ENCODE measurements around the gene PLK1.

The PLK1 gene

DNA sequence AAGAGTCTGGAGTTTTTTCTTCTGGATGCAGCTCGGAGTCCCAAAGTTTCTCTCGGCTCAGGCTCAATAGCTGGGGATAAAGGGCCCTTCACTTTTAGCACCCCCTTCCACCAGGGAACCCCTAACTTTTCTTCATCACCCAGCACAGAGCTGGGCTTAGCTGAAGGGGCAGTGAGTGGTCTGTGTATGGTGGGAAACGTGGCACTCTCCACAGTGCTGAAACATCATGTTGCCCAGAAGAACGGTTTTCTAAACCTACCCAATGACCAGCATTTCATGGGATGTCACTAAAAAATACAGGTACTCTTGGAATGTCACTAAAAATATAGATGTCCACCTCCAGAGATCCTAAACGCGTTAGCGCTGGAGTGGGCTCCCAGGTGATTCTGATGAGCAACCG lies 22.4 kb downstream of the PLK1 start (continued):
- TF ChIP-seq, protein P1, sequence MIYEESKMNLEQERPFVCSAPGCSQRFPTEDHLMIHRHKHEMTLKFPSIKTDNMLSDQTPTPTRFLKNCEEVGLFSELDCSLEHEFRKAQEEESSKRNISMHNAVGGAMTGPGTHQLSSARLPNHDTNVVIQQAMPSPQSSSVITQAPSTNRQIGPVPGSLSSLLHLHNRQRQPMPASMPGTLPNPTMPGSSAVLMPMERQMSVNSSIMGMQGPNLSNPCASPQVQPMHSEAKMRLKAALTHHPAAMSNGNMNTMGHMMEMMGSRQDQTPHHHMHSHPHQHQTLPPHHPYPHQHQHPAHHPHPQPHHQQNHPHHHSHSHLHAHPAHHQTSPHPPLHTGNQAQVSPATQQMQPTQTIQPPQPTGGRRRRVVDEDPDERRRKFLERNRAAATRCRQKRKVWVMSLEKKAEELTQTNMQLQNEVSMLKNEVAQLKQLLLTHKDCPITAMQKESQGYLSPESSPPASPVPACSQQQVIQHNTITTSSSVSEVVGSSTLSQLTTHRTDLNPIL (CRISPR knock-in tag; IDR thresholded peaks at IDR 0.05; ENCODE audit: low read depth) = no peak
- no peak for TF ChIP-seq BACH2 (CRISPR knock-in tag; IDR thresholded peaks at IDR 0.05; ENCODE audit: borderline replicate concordance)
- TF ChIP-seq, protein P2, sequence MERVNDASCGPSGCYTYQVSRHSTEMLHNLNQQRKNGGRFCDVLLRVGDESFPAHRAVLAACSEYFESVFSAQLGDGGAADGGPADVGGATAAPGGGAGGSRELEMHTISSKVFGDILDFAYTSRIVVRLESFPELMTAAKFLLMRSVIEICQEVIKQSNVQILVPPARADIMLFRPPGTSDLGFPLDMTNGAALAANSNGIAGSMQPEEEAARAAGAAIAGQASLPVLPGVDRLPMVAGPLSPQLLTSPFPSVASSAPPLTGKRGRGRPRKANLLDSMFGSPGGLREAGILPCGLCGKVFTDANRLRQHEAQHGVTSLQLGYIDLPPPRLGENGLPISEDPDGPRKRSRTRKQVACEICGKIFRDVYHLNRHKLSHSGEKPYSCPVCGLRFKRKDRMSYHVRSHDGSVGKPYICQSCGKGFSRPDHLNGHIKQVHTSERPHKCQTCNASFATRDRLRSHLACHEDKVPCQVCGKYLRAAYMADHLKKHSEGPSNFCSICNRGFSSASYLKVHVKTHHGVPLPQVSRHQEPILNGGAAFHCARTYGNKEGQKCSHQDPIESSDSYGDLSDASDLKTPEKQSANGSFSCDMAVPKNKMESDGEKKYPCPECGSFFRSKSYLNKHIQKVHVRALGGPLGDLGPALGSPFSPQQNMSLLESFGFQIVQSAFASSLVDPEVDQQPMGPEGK (CRISPR knock-in tag; IDR thresholded peaks at IDR 0.05; ENCODE audit: borderline replicate concordance) = no peak
- TF ChIP-seq ZC3H10 (CRISPR knock-in tag; IDR thresholded peaks at IDR 0.05) = no peak
- no peak for TF ChIP-seq CSDC2 (CRISPR knock-in tag; IDR thresholded peaks at IDR 0.05)

DNA sequence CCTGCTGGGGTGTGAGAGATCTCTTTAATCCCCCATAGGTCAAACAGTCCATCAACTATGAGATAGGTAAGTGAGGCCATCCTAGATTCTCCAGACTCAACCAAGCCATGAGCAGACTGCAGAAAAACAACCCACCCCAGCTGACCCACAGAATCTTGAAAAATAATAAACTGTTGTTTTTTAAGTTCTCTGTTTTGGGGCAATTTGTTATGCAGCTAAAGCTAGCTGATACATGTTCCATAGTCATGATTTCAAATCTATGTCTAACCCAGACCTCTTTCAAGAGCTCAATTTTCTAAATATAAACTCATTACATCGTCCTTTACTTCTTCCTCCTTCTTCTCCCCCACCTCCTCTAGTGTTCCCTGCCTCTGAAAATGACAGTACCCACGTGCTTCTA lies 24.3 kb downstream of the PLK1 start:
- TF ChIP-seq ZFP30 (CRISPR knock-in tag; IDR thresholded peaks at IDR 0.05) = no peak
- TF ChIP-seq OSR1 (CRISPR knock-in tag; IDR thresholded peaks at IDR 0.05) = no peak
- TF ChIP-seq, protein P1 (CRISPR knock-in tag; IDR thresholded peaks at IDR 0.05; ENCODE audit: low read depth) = no peak
- no peak for TF ChIP-seq ISL1 (CRISPR knock-in tag; IDR thresholded peaks at IDR 0.05)
- TF ChIP-seq ZNF565 (CRISPR knock-in tag; conservative IDR thresholded peaks at IDR 0.05; ENCODE audit: low read depth) = no peak
- no peak for TF ChIP-seq PPARA (CRISPR knock-in tag; IDR thresholded peaks at IDR 0.05; ENCODE audit: borderline replicate concordance)
- no peak for TF ChIP-seq ESRRG (CRISPR knock-in tag; IDR thresholded peaks at IDR 0.05)
- no peak for TF ChIP-seq SNAI2 (CRISPR knock-in tag; IDR thresholded peaks at IDR 0.05)
- no peak for TF ChIP-seq BACH2 (CRISPR knock-in tag; IDR thresholded peaks at IDR 0.05; ENCODE audit: borderline replicate concordance)
- TF ChIP-seq TCF4 (CRISPR knock-in tag; IDR thresholded peaks at IDR 0.05; ENCODE audit: borderline replicate concordance) = no peak
- TF ChIP-seq ZNF8 (CRISPR knock-in tag; IDR thresholded peaks at IDR 0.05) = no peak
- no peak for TF ChIP-seq ARNTL (CRISPR knock-in tag; IDR thresholded peaks at IDR 0.05; ENCODE audit: borderline replicate concordance, low read depth)
- TF ChIP-seq ZC3H10 (CRISPR knock-in tag; IDR thresholded peaks at IDR 0.05) = no peak
- TF ChIP-seq RARB (CRISPR knock-in tag; IDR thresholded peaks at IDR 0.05) = no peak
- TF ChIP-seq ZFP3 (CRISPR knock-in tag; IDR thresholded peaks at IDR 0.05) = no peak
- TF ChIP-seq, protein P3, sequence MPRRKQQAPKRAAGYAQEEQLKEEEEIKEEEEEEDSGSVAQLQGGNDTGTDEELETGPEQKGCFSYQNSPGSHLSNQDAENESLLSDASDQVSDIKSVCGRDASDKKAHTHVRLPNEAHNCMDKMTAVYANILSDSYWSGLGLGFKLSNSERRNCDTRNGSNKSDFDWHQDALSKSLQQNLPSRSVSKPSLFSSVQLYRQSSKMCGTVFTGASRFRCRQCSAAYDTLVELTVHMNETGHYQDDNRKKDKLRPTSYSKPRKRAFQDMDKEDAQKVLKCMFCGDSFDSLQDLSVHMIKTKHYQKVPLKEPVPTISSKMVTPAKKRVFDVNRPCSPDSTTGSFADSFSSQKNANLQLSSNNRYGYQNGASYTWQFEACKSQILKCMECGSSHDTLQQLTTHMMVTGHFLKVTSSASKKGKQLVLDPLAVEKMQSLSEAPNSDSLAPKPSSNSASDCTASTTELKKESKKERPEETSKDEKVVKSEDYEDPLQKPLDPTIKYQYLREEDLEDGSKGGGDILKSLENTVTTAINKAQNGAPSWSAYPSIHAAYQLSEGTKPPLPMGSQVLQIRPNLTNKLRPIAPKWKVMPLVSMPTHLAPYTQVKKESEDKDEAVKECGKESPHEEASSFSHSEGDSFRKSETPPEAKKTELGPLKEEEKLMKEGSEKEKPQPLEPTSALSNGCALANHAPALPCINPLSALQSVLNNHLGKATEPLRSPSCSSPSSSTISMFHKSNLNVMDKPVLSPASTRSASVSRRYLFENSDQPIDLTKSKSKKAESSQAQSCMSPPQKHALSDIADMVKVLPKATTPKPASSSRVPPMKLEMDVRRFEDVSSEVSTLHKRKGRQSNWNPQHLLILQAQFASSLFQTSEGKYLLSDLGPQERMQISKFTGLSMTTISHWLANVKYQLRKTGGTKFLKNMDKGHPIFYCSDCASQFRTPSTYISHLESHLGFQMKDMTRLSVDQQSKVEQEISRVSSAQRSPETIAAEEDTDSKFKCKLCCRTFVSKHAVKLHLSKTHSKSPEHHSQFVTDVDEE (CRISPR knock-in tag; IDR thresholded peaks at IDR 0.05) = no peak
- TF ChIP-seq TOX (CRISPR knock-in tag; IDR thresholded peaks at IDR 0.05; ENCODE audit: borderline replicate concordance) = no peak
- TF ChIP-seq, protein P4, sequence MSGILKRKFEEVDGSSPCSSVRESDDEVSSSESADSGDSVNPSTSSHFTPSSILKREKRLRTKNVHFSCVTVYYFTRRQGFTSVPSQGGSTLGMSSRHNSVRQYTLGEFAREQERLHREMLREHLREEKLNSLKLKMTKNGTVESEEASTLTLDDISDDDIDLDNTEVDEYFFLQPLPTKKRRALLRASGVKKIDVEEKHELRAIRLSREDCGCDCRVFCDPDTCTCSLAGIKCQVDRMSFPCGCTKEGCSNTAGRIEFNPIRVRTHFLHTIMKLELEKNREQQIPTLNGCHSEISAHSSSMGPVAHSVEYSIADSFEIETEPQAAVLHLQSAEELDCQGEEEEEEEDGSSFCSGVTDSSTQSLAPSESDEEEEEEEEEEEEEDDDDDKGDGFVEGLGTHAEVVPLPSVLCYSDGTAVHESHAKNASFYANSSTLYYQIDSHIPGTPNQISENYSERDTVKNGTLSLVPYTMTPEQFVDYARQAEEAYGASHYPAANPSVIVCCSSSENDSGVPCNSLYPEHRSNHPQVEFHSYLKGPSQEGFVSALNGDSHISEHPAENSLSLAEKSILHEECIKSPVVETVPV (CRISPR knock-in tag; IDR thresholded peaks at IDR 0.05) = no peak

DNA sequence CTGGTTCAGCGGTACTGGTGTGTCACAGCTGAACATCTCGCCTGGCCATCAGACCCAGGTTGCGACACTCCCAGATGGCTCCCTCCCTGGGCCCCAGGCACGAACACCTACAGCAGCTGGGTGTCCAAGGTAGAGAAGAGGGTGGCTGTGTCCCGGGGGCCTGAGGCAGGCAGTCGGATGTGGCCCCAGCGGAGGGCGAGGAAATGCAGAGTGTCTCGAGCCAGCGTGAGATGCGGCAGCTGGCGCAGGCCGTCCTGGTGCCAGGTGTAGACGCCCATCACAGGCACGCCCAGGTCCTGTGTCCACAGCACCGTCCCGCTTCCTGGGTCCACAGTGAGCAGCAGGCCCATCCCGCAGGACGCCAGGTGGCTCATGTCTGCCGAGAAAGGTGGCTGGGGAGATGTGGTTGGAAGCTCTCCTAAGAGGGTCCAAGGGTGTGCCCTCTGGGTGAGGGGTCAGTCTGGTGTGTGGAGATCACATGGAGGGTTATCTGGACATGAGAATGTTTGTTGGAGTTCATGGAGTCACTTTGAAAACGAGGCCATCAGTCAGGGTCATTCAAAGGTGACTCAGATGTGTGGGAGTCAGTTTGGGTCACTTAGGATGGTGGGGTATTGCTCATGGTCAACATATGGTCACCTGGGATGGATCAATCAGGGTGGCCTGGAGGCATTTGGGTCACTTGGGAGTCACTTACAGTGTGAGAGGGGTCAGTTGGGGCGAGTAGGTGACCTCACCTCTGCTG lies 26.3 kb downstream of the PLK1 start:
- ATAC-seq = no peak
- TF ChIP-seq, protein P3 (CRISPR knock-in tag; IDR thresholded peaks at IDR 0.05) = no peak
- no peak for TF ChIP-seq ISL1 (CRISPR knock-in tag; IDR thresholded peaks at IDR 0.05)
- no peak for TF ChIP-seq TOX (CRISPR knock-in tag; IDR thresholded peaks at IDR 0.05; ENCODE audit: borderline replicate concordance)
- TF ChIP-seq ZC3H10 (CRISPR knock-in tag; IDR thresholded peaks at IDR 0.05) = no peak
- TF ChIP-seq ZFP30 (CRISPR knock-in tag; IDR thresholded peaks at IDR 0.05) = no peak
- TF ChIP-seq PPARA (CRISPR knock-in tag; IDR thresholded peaks at IDR 0.05; ENCODE audit: borderline replicate concordance) = no peak
- no peak for TF ChIP-seq TCF4 (CRISPR knock-in tag; IDR thresholded peaks at IDR 0.05; ENCODE audit: borderline replicate concordance)
- no peak for TF ChIP-seq GLIS3 (CRISPR knock-in tag; IDR thresholded peaks at IDR 0.05)
- no peak for TF ChIP-seq ARNTL (CRISPR knock-in tag; IDR thresholded peaks at IDR 0.05; ENCODE audit: borderline replicate concordance, low read depth)
- TF ChIP-seq SNAI2 (CRISPR knock-in tag; IDR thresholded peaks at IDR 0.05) = no peak
- TF ChIP-seq ZNF8 (CRISPR knock-in tag; IDR thresholded peaks at IDR 0.05) = no peak
- TF ChIP-seq ZNF70 (CRISPR knock-in tag; IDR thresholded peaks at IDR 0.05) = no peak
- no peak for TF ChIP-seq BACH2 (CRISPR knock-in tag; IDR thresholded peaks at IDR 0.05; ENCODE audit: borderline replicate concordance)
- no peak for TF ChIP-seq ZFP3 (CRISPR knock-in tag; IDR thresholded peaks at IDR 0.05)
- TF ChIP-seq, protein P4 (CRISPR knock-in tag; IDR thresholded peaks at IDR 0.05) = no peak

More for the DNA sequence above, 24.3 kb downstream of the PLK1 start:
- ATAC-seq = no peak
